Hepatocyte (in vitro differentiated cells): Measurements from ENCODE around the gene LRTM1.

Source experiments
- EZH2 ChIP-seq: fragments of 200-600 bp; sonication (generic); IDR thresholded peaks from 2 replicates; pipeline ENCODE4 v1.6.1; 2016; ENCODE audit warnings: antibody characterized with exemption, mild to moderate bottlenecking, borderline replicate concordance
- TF ChIP-seq, protein P1 (sequence below): fragments of 200-600 bp; sonication (generic); IDR thresholded peaks from 2 replicates; pipeline ENCODE4 v1.5.1; 2016; ENCODE audit warnings: antibody characterized with exemption, mild to moderate bottlenecking; ENCODE audit not compliant: poor library complexity

GRCh38 chr3:54916732-54917131 lies 11.1 kb downstream of the LRTM1 start:
- TF ChIP-seq, protein P1, sequence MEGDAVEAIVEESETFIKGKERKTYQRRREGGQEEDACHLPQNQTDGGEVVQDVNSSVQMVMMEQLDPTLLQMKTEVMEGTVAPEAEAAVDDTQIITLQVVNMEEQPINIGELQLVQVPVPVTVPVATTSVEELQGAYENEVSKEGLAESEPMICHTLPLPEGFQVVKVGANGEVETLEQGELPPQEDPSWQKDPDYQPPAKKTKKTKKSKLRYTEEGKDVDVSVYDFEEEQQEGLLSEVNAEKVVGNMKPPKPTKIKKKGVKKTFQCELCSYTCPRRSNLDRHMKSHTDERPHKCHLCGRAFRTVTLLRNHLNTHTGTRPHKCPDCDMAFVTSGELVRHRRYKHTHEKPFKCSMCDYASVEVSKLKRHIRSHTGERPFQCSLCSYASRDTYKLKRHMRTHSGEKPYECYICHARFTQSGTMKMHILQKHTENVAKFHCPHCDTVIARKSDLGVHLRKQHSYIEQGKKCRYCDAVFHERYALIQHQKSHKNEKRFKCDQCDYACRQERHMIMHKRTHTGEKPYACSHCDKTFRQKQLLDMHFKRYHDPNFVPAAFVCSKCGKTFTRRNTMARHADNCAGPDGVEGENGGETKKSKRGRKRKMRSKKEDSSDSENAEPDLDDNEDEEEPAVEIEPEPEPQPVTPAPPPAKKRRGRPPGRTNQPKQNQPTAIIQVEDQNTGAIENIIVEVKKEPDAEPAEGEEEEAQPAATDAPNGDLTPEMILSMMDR: no peak
- TF ChIP-seq EZH2: no peak
